ENCODE data around the gene RAB3B.
"Not testable (repeated sequence)": the region's sequence is repeated elsewhere in the genome, so short reads cannot be mapped to it uniquely, and the experiment has no call there.

RAB3B gene

GRCh38 chr1:51919684-51920083, 70.8 kb downstream of the RAB3B start:
- DNase-seq (ENCODE audit: low read depth, low spot score): no peak

GRCh38 chr1:51916587-51917405, 73.7 kb downstream of the RAB3B start:
- DNase-seq (ENCODE audit: low read depth, low spot score): peak; percentile 22

DNA sequence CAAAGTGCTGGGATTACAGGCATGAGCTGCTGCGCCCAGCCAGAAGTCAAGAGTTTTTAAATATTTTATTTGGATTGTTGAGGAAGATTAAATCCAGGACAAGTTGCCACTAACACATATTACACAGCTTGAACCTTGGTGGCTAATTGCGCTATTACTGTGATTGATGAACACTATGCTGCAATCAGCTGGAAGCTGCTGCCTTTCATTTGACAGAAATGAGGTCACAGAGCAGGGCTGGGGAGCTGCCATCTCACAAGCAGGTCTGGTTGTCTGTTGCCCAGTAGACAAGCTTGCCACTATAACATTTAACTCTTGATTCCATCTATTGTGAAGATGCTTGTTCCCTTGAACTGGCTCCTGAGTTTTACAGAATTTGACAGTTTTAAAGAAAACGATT, 74.5 kb downstream of the RAB3B start:
- no peak for DNase-seq (ENCODE audit: low read depth, low spot score)

DNA sequence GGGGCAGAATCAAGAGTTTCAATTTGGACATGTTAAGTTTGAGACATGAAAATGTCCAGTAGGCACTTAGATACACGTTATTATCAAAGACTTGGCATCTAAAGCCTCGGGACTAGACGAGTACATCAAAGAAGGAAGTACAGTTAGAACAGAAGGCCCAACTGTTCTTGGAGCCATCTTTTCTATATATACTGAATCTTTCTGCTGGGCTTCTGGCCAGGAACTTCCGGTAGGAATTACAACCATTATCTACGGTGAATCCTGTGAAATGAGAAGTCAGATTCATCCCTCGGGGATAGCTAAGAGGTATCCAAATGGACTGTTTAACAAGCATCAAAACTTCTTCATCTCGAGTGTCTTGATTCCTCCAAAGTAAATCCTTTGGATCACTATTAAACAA, 77.6 kb downstream of the RAB3B start:
- no peak for DNase-seq (ENCODE audit: low read depth, low spot score)

DNA sequence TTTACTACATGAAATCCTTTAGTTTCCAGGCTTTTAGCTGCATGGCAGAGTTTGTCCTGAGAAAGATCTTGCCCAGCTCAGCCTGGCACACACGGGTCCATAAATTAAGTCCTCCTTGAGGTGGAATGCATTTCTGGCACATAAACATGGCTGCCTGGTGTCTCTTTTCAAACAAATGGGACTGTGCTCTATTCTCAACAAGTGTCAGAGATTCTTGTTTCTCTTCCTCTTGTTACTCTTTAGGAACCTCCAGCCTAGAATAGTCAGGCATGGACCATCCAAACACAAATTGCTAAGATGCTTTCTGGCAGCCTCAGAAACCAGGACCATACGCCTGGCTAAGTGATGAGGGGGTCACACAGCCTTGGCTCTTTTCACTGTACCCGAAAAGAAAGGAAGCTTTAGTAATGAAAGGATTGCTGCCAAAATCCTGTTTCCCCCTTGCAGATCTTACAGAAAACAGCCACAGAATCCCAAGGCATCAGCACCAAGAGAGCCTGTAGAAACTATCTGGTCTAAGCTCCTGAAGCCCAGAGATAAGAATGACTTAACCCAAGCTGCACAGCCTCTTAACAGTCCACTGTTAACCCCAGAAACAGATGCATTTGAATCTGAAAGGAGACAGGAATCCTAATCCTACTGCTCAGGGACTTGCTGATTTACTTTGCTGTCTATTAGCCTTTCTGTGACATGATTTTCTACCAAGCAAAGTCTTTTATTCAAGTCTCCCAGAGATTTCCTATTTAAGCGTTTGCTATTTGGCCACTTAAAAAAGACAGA, 80.1 kb downstream of the RAB3B start:
- no peak for DNase-seq (ENCODE audit: low read depth, low spot score)

DNA sequence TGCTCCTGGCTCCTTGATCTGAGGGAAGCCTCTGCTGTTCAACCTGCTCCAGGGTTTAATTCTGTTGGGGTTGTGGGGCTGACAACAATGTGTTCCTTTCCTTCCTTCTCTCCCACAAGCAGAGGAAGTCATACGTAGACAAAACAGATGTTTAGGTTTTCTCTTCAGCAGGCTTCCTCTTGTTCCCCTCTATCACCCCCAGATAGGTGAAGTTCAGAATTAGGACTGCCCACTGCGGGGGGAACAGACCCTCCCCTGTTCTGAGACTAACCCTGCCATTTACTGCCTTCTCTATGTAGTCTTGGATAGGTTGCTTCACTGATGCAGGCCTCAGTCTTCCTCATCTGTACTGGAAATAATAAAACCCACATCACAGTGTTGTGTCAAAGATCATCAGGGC, 82.0 kb downstream of the RAB3B start:
- no peak for DNase-seq (ENCODE audit: low read depth, low spot score)

- DNase-seq (ENCODE audit: low read depth, low spot score): no peak
These were observed 83.3 kb downstream of the RAB3B start for GRCh38 chr1:51907079-51907702.

GRCh38 chr1:51906306-51907078, 84.0 kb downstream of the RAB3B start:
- DNase-seq (ENCODE audit: low read depth, low spot score): no peak

GRCh38 chr1:51902456-51902855, 88.0 kb downstream of the RAB3B start:
- DNase-seq (ENCODE audit: low read depth, low spot score): no peak

- no peak for DNase-seq (ENCODE audit: low read depth, low spot score)
These were observed 89.3 kb downstream of the RAB3B start for GRCh38 chr1:51901151-51901550.

DNA sequence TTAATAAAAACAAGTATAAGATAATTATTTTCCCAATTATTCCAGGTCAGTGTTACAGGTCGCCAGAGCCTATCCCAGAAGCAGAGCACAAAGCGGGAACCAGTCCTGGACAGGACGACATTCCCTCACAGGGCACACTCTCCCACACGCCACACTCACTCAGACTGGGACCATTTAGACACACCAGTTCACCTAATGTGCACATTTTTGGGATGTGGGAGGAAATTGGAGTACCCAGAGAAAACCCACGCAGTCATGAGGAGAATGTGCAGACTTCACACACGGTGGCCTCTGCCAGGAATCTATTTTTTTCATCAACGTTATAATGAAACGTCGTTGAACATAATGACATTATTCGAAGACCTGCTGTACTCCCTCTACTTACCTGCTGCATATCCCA, 91.5 kb downstream of the RAB3B start:
- no peak for DNase-seq (ENCODE audit: low read depth, low spot score)

- DNase-seq (ENCODE audit: low read depth, low spot score): no peak
These were observed 92.3 kb downstream of the RAB3B start for GRCh38 chr1:51898090-51898734.

GRCh38 chr1:51897699-51898031, 92.8 kb downstream of the RAB3B start:
- no peak for DNase-seq (ENCODE audit: low read depth, low spot score)

- not testable (repeated sequence) for DNase-seq (ENCODE audit: low read depth, low spot score)
These were observed 95.8 kb downstream of the RAB3B start for GRCh38 chr1:51894748-51895147.

DNA sequence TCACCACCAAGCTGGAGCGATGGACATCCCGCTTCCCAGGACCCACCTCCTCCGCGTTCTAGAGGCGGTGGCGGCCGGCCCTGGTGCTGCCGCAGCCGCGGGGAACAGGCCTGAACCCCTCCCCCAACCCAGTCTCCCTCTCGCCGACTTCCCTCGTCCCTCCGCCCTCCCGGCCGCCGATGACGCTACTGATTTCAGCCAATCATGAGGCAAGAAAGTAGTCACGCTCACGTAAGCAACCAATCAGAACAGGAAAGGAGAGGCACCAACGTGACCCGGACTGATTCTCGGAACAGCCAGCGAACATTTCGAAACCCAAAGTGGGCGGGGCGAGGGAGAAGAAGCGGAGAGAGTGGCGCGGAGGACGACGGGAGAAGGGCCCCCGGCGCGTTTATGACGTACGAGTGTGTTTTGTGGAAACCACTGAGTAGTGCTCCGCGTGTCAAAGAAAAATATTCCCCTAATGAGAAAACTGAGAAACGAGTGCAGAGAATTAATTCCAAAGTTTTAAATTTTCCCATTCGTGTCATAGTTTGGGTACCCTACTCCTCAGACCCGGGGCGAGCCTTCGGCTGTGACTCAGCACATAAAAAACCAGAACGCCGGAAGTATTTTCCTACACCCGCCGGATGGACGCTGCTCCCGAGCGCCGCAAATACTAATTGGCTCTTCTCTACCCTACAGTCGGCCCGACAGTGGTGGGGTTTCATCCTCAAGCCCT, 111.7 kb downstream of the RAB3B start, which contains the start of gene NRDC:
NRDC (minus strand) TSS at position 112 of the 721 bp plus-strand sequence. CDS start 112 bp downstream, outside the sequence.
- peak; percentile 99 for DNase-seq (ENCODE audit: low read depth, low spot score)

- no peak for DNase-seq (ENCODE audit: low read depth, low spot score)
These were observed 112.2 kb downstream of the RAB3B start for GRCh38 chr1:51878308-51878615.

- DNase-seq (ENCODE audit: low read depth, low spot score): no peak
These were observed 112.8 kb downstream of the RAB3B start for GRCh38 chr1:51877434-51878307.

DNA sequence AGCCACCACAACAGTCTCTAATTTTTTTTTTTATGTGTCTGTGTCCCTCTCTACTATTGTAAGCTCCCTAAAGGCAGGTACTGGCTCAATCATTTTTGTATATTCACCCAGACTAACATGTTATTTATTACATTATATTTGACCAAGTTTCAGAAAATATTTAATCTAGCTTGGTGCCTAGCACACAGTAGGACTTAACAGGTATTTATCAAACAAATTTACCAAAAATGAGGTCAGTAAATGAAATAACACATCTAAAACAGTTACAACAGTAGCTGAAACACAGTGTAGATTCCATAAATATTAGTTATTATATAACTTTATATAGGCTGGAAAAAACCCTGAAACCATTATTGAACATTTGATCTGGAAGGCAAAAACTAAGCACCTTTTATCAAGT, 114.7 kb downstream of the RAB3B start:
- no peak for DNase-seq (ENCODE audit: low read depth, low spot score)

GRCh38 chr1:51875291-51875772, 115.2 kb downstream of the RAB3B start:
- DNase-seq (ENCODE audit: low read depth, low spot score): peak; percentile 11

- not testable (repeated sequence) for DNase-seq (ENCODE audit: low read depth, low spot score)
These were observed 117.2 kb downstream of the RAB3B start for GRCh38 chr1:51873270-51873669.

Data from ELF-1 (cell line).